Measurements from ENCODE around the gene MAP4K2. TPM values are rescaled to one million over a fixed set of nuclear protein-coding genes. Genes with fewer than 3 reads are reported as not detected.
A peak's percentile ranks its signal among the peaks of the same experiment; 100 is the strongest.

The MAP4K2 gene
- total and polyA plus RNA-seq, 9 of the 15 experiments (the other 6 are each of a cell fraction or from before 2014, with no cell fraction given): 0.13 to 14.5 (median 7.3) TPM

DNA sequence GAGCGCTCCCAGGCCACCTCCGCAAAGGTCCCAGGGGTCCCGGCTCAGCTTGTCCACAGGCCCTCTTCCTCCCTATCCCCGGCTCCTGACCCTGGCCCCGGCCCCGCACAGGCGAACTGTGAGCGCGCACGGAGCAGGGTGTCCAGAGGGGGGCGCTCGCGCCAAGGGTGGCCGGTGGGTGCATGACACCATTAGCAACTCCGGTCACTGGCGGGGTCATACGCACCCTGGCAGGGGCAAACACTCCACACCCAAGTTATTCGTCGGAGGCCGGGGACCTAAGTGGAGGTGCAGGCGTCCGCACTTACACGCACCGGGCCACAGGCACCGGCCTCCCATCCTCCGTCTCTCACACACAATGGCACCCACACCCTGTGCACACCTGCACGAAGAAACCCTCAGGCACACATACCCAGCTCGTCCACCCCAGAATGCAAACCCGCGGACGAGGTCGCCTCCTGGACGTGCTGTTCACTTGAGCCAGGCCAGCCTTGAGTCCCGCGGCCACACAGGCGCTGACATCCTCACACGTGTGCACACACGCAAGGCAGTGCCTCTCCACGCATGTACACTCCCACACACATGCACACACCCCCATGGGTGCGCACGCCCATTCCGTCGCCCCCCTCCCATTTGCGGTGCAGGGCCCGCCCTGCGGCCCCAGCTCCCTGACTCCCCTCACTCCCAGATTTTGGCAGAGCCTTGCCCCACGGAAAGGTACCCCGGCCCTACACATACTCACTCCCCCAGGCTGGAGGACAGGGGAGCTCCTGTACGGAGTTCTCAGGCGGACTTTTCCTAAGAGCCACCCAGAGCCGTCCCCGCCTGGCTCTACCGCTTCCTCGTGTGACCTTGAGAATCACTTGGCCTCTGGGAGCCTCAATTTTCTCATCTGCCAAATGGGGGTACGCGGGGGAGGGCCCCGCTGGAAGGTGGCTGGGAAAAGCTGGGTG, 59.1 kb downstream of the MAP4K2 start, which contains the start of gene RASGRP2 (continued):
- TF ChIP-seq, protein P1, sequence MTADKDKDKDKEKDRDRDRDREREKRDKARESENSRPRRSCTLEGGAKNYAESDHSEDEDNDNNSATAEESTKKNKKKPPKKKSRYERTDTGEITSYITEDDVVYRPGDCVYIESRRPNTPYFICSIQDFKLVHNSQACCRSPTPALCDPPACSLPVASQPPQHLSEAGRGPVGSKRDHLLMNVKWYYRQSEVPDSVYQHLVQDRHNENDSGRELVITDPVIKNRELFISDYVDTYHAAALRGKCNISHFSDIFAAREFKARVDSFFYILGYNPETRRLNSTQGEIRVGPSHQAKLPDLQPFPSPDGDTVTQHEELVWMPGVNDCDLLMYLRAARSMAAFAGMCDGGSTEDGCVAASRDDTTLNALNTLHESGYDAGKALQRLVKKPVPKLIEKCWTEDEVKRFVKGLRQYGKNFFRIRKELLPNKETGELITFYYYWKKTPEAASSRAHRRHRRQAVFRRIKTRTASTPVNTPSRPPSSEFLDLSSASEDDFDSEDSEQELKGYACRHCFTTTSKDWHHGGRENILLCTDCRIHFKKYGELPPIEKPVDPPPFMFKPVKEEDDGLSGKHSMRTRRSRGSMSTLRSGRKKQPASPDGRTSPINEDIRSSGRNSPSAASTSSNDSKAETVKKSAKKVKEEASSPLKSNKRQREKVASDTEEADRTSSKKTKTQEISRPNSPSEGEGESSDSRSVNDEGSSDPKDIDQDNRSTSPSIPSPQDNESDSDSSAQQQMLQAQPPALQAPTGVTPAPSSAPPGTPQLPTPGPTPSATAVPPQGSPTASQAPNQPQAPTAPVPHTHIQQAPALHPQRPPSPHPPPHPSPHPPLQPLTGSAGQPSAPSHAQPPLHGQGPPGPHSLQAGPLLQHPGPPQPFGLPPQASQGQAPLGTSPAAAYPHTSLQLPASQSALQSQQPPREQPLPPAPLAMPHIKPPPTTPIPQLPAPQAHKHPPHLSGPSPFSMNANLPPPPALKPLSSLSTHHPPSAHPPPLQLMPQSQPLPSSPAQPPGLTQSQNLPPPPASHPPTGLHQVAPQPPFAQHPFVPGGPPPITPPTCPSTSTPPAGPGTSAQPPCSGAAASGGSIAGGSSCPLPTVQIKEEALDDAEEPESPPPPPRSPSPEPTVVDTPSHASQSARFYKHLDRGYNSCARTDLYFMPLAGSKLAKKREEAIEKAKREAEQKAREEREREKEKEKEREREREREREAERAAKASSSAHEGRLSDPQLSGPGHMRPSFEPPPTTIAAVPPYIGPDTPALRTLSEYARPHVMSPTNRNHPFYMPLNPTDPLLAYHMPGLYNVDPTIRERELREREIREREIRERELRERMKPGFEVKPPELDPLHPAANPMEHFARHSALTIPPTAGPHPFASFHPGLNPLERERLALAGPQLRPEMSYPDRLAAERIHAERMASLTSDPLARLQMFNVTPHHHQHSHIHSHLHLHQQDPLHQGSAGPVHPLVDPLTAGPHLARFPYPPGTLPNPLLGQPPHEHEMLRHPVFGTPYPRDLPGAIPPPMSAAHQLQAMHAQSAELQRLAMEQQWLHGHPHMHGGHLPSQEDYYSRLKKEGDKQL (CRISPR knock-in tag; IDR thresholded peaks at IDR 0.05; ENCODE audit: borderline replicate concordance): no peak
- TF ChIP-seq PHB (CRISPR knock-in tag; IDR thresholded peaks at IDR 0.05) (no peak), SRF (CRISPR knock-in tag; IDR thresholded peaks at IDR 0.05) (no peak; a peak in 1 of 4 replicates), MTA3 (IDR thresholded peaks at IDR 0.05; ENCODE audit: borderline replicate concordance) (peak; percentile 75; the same call in 1 of the 2 replicates), ZSCAN29 (IDR thresholded peaks at IDR 0.05) (no peak), HSF4 (CRISPR knock-in tag; IDR thresholded peaks at IDR 0.05; ENCODE audit: borderline replicate concordance) (no peak), SMARCA4 (IDR thresholded peaks at IDR 0.05) (peak; percentile 35; the same call in 1 of the 2 replicates), KDM2B (CRISPR knock-in tag; IDR thresholded peaks at IDR 0.05) (peak; percentile 22; the same call in 1 of the 2 replicates), XRCC5 (IDR thresholded peaks at IDR 0.05; ENCODE audit: low read depth, low read length) (peak; percentile 82), FOXA1 (IDR thresholded peaks at IDR 0.05; ENCODE audit: borderline replicate concordance) (no peak), ZNF175 (CRISPR knock-in tag; IDR thresholded peaks at IDR 0.05; ENCODE audit: low read depth) (no peak), KDM5B (IDR thresholded peaks at IDR 0.05; ENCODE audit: insufficient replicate concordance, low read depth, low read length) (no peak)
- TF ChIP-seq, protein P2, sequence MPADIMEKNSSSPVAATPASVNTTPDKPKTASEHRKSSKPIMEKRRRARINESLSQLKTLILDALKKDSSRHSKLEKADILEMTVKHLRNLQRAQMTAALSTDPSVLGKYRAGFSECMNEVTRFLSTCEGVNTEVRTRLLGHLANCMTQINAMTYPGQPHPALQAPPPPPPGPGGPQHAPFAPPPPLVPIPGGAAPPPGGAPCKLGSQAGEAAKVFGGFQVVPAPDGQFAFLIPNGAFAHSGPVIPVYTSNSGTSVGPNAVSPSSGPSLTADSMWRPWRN (IDR thresholded peaks at IDR 0.05; ENCODE audit: low read depth): no peak
- TF ChIP-seq, protein P3, sequence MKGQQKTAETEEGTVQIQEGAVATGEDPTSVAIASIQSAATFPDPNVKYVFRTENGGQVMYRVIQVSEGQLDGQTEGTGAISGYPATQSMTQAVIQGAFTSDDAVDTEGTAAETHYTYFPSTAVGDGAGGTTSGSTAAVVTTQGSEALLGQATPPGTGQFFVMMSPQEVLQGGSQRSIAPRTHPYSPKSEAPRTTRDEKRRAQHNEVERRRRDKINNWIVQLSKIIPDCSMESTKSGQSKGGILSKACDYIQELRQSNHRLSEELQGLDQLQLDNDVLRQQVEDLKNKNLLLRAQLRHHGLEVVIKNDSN (CRISPR knock-in tag; IDR thresholded peaks at IDR 0.05): peak; percentile 59; the same call in 1 of the 2 replicates
- TF ChIP-seq, protein P4, sequence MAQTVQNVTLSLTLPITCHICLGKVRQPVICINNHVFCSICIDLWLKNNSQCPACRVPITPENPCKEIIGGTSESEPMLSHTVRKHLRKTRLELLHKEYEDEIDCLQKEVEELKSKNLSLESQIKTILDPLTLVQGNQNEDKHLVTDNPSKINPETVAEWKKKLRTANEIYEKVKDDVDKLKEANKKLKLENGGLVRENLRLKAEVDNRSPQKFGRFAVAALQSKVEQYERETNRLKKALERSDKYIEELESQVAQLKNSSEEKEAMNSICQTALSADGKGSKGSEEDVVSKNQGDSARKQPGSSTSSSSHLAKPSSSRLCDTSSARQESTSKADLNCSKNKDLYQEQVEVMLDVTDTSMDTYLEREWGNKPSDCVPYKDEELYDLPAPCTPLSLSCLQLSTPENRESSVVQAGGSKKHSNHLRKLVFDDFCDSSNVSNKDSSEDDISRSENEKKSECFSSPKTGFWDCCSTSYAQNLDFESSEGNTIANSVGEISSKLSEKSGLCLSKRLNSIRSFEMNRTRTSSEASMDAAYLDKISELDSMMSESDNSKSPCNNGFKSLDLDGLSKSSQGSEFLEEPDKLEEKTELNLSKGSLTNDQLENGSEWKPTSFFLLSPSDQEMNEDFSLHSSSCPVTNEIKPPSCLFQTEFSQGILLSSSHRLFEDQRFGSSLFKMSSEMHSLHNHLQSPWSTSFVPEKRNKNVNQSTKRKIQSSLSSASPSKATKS (CRISPR knock-in tag; IDR thresholded peaks at IDR 0.05): no peak
- TF ChIP-seq, protein P5, sequence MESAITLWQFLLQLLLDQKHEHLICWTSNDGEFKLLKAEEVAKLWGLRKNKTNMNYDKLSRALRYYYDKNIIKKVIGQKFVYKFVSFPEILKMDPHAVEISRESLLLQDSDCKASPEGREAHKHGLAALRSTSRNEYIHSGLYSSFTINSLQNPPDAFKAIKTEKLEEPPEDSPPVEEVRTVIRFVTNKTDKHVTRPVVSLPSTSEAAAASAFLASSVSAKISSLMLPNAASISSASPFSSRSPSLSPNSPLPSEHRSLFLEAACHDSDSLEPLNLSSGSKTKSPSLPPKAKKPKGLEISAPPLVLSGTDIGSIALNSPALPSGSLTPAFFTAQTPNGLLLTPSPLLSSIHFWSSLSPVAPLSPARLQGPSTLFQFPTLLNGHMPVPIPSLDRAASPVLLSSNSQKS (CRISPR knock-in tag; IDR thresholded peaks at IDR 0.05): no peak

Measured in K562 (cell line).